ENCODE results near the gene GKAP1. TPM values are rescaled to one million over a fixed set of nuclear protein-coding genes. Genes with fewer than 3 reads are reported as not detected.
"Not testable (repeated sequence)": the region's sequence is repeated elsewhere in the genome, so short reads cannot be mapped to it uniquely, and the experiment has no call there.

The GKAP1 gene
- 22.0 and 22.9 TPM in 2 replicates for total RNA-seq
- long read RNA-seq, partial matches to known transcripts = 1 of 2 reads
- long read RNA-seq, other reads (novel, unspliced or antisense) = 0 of 2 reads

DNA sequence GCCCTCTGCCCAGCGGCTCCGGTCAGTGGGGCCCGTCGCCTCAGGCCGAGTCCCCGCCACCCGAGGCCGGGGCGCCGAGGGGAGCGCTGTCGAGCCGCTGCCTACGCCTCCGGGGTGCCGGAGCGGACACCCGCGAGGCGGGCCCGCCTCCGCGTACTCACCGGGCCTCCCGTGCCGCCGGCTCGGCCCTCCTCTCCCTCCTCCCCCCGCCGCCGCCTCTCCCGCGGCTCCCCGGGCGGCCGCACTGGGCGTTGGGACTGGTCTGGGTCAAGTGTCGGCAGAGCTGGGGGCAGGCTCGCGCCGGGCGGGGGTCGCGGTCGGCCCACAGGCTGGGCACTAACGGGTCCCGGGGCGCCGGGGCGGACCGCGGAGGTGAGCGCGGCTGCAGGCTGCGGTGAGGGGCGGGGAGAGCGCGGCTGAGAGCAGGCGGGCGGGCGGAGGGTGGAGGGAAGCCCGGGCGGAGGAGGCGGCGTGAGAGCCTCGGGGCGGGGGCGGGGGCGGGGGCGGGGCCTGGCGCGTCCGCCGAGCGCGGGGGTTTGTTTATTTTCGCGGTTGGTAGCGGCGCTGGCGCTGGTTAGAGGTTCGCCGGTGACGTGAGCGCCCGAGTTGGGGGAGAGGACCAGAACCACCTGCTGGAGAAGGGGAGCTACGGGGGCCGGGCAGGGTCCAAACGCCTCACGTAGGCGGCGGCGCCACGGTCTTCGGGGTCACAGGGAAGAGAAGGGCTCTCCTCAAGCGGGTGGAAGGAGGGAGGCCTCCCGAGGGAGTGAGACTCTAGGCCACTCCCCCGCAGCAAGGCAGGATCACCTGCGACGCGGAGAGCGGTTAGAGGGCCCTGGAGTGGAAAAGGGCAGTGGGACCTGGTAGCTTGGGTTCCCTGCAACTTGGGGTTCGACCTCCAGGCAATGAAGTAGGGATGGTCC, at the start of gene GKAP1:
Gene GKAP1, minus strand, starts transcription at position 414 of the 923 bp plus-strand sequence. CDS start 11,252 bp downstream, outside the sequence.
- not testable (repeated sequence) for H3K27me3 Mint-ChIP-seq; H3K36me3 Mint-ChIP-seq (ENCODE audit: insufficient read depth); H3K9me3 Mint-ChIP-seq (ENCODE audit: low read depth)
- Mint-ChIP-seq H3K27ac (peak within 1 kb of the TSS; percentile 77), H3K4me3 (ENCODE audit: low read depth) (peak within 1 kb of the TSS; percentile 76), H3K4me1 (ENCODE audit: low read depth) (peaks cover 15% of the 10 kb centered on the region)
- TF ChIP-seq, protein P1, sequence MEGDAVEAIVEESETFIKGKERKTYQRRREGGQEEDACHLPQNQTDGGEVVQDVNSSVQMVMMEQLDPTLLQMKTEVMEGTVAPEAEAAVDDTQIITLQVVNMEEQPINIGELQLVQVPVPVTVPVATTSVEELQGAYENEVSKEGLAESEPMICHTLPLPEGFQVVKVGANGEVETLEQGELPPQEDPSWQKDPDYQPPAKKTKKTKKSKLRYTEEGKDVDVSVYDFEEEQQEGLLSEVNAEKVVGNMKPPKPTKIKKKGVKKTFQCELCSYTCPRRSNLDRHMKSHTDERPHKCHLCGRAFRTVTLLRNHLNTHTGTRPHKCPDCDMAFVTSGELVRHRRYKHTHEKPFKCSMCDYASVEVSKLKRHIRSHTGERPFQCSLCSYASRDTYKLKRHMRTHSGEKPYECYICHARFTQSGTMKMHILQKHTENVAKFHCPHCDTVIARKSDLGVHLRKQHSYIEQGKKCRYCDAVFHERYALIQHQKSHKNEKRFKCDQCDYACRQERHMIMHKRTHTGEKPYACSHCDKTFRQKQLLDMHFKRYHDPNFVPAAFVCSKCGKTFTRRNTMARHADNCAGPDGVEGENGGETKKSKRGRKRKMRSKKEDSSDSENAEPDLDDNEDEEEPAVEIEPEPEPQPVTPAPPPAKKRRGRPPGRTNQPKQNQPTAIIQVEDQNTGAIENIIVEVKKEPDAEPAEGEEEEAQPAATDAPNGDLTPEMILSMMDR (IDR thresholded peaks at IDR 0.05; ENCODE audit: unreplicated experiment) = peak; percentile 34
- peak; percentile 55 for DNase-seq (ENCODE audit: low spot score, unreplicated experiment)

DNA sequence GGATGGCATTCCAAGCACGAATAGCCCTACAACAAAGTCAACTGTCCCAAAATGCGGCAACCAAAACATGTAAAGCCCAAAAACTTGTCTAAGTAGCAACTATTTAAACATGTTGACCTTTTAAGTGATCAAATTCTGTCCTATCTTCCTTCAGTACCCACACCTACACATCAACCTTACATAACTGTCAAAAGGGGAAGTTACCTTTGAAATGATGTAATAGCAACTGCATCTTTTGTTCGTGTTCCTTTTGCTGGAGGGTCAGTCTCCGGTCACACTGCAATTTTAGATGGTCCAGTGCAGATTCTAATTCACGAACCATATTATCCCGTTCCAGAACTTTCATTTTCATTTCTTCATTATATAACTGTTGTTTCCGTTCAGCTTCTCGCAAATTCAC, 32.3 kb upstream of the GKAP1 start:
- H3K27ac Mint-ChIP-seq; H3K4me3 Mint-ChIP-seq (ENCODE audit: low read depth); H3K27me3 Mint-ChIP-seq; H3K9me3 Mint-ChIP-seq (ENCODE audit: low read depth); H3K4me1 Mint-ChIP-seq (ENCODE audit: low read depth); DNase-seq (ENCODE audit: low spot score, unreplicated experiment): not testable (repeated sequence)
- H3K36me3 Mint-ChIP-seq (ENCODE audit: insufficient read depth) = peaks cover 17% of the 10 kb centered on the region

DNA sequence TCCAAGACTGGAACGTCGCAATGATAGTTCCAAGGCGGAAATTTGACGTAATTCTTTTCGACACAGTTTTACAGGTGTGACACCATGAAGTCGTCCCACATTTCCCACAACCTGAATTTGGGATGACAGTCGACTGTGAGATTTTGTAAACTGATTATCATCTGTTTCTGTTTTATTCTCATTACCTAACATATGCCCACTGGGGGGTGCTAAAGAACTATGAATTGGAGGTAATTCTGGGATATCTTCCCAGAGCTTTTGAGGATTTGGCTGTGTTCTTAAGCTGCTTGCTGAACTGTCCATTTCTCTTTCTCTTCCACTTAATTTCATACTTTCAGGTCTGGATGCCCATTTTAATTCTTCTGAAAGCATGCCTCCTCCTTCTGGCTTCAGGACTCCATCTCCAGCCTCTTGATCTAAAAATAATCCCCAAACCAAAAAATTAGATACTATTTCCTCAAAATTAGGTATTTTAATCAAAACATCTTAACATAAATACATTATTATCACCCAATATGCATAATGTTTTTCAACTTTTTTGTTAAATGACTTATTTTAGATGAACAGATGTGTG, 19.6 kb upstream of the GKAP1 start:
- not testable (repeated sequence) for H3K27me3 Mint-ChIP-seq; H3K4me1 Mint-ChIP-seq (ENCODE audit: low read depth); H3K36me3 Mint-ChIP-seq (ENCODE audit: insufficient read depth); DNase-seq (ENCODE audit: low spot score, unreplicated experiment); H3K4me3 Mint-ChIP-seq (ENCODE audit: low read depth); H3K27ac Mint-ChIP-seq; H3K9me3 Mint-ChIP-seq (ENCODE audit: low read depth)

DNA sequence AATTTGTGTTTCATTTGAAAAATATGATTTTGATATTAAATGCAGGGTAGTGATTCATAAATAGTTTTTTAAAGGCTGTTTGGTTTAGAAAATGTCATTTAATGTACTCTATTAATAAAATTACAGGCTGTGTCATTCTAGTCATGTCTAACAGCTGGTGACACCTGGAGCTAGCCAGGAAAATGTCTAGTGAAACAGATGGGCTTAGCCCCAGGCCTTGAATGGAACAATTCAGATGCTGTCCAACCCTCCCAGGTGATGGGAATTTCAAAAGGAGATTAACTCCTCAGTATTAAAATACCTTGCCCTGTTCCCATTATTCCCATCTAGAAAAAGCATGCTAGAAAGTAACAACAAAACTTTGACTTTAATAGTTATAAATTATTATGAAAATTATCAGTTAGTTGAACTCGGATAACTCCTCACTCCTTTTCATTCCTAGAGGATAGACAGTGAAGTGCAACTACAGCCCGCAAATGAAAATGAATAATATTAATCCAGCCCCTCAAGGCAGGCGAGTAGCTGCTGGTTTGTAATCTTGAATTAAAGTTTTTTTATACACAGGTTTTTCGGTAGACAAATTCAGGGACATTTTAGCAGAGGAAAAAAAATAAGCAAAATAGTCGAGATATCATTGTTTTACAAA, 13.0 kb upstream of the GKAP1 start:
- H3K27ac Mint-ChIP-seq; H3K4me1 Mint-ChIP-seq (ENCODE audit: low read depth); H3K36me3 Mint-ChIP-seq (ENCODE audit: insufficient read depth); H3K9me3 Mint-ChIP-seq (ENCODE audit: low read depth); H3K4me3 Mint-ChIP-seq (ENCODE audit: low read depth); DNase-seq (ENCODE audit: low spot score, unreplicated experiment); H3K27me3 Mint-ChIP-seq: not testable (repeated sequence)
- TF ChIP-seq, protein P1 (IDR thresholded peaks at IDR 0.05; ENCODE audit: unreplicated experiment) = peak; percentile 18

DNA sequence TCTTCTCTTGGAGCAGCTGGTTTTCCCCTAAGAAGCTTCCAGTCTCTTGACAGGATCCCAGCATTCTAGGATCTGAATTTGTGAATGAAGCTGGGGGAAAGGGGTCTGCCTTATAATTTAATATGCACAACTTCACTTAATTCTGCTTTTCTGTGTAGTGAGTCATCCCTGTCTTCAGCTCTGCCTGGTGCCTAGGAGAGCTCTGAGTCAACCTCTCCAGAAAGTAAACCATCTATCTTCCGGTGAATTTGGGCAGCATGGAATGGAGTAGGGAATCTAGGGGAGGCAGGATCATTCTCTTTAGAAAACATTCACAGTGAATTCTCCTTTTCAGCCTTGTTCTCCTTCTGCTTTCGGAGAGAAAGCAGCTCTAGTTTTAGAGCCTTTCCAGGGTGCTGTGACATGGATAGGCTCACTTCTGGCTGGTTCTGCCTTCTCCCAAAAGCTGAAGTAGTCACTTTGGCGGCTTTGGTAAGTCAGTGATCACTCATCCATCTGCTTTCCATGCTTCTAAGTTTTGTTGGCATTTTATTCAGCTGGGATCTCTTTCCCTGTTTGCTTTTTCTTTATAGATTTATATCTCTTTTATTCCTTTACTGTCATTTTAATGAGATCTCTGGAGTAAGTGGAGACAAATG, 7.5 kb upstream of the GKAP1 start:
- not testable (repeated sequence) for H3K27ac Mint-ChIP-seq; H3K36me3 Mint-ChIP-seq (ENCODE audit: insufficient read depth); DNase-seq (ENCODE audit: low spot score, unreplicated experiment); H3K9me3 Mint-ChIP-seq (ENCODE audit: low read depth); H3K4me3 Mint-ChIP-seq (ENCODE audit: low read depth); H3K4me1 Mint-ChIP-seq (ENCODE audit: low read depth); H3K27me3 Mint-ChIP-seq

DNA sequence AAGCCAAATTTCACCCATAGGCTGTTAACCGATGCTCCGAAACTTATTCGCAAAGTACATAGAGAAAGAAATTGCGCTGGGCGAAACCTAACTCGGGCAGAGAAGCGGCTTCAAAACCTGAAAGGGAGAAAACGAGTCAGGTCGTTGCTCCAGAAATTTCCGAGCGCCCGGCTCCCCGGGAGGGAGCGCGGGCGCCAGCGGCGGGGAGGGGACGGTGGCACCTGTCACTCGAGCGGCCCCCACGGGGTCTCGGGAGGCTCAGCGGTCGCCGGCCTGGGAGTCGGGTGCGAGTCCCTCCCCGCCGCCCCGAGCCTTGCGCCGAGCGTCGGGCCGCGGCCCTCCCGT, 586 bp downstream of the GKAP1 start:
- peaks cover 16% of the 10 kb centered on the region for H3K4me1 Mint-ChIP-seq (ENCODE audit: low read depth)
- H3K4me3 Mint-ChIP-seq (ENCODE audit: low read depth) = peak overlapping the region; percentile 76
- not testable (repeated sequence) for H3K27me3 Mint-ChIP-seq; DNase-seq (ENCODE audit: low spot score, unreplicated experiment); H3K9me3 Mint-ChIP-seq (ENCODE audit: low read depth); H3K36me3 Mint-ChIP-seq (ENCODE audit: insufficient read depth)
- peak overlapping the region; percentile 77 for H3K27ac Mint-ChIP-seq

DNA sequence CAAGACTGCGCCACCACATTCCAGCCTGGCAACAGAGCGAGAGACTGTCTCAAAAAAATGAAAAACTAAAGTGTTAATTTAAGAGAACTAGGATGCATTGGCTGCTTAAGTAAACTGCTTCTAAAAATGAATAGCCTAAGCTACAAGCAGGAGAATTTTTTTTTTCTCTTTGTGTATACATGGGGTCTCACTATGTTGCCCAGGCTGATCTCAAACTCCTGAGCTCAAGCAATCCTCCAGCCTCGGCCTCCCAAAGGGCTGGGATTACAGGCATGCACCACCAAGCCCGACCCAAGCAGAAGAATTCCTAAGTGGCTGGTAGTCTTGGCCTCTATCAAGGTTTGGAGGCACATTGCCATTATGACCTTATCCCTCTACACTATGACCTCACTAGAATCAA, 2.4 kb downstream of the GKAP1 start:
- H3K9me3 Mint-ChIP-seq (ENCODE audit: low read depth); DNase-seq (ENCODE audit: low spot score, unreplicated experiment); H3K27ac Mint-ChIP-seq; H3K36me3 Mint-ChIP-seq (ENCODE audit: insufficient read depth); H3K27me3 Mint-ChIP-seq: not testable (repeated sequence)
- Mint-ChIP-seq H3K4me3 (ENCODE audit: low read depth) (peak overlapping the region; percentile 25), H3K4me1 (ENCODE audit: low read depth) (peaks cover 16% of the 10 kb centered on the region)

DNA sequence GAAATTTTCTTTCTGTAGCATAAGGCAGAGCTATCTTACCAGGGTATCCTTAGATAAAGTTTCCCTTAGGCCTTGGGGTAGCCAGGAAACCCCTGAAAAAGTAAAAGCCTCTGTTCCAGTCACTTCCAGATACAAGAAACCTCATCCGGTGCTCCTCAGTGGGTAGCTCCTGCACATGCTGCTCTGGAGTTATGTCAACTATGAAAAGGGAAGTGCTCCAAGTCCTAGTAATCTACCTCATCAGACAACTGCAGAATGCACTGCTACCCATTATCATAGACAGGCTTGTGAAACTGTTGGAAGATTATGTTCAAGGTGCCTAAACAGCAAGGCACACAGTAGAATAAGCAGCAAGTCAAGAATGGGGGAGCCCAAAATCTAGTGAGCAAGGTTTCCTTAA, 8.4 kb downstream of the GKAP1 start:
- H3K36me3 Mint-ChIP-seq (ENCODE audit: insufficient read depth) = peaks cover 19% of the 10 kb centered on the region
- H3K27ac Mint-ChIP-seq; H3K9me3 Mint-ChIP-seq (ENCODE audit: low read depth): not testable (repeated sequence)

DNA sequence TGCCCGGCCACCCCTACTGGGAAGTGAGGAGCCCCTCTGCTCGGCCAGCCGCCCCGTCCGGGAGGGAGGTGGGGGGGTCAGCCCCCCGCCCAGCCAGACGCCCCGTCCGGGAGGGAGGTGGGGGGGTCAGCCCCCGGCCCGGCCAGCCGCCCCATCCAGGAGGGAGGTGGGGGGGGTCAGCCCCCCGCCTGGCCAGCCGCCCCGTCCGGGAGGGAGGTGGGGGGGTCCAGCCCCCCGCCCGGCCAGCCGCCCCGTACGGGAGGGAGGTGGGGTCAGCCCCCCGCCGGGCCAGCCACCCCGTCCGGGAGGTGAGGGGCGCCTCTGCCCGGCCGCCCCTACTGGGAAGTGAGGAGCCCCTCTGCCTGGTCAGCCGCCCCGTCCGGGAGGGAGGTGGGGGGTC, 13.1 kb downstream of the GKAP1 start:
- peaks cover 23% of the 10 kb centered on the region for H3K36me3 Mint-ChIP-seq (ENCODE audit: insufficient read depth)
- H3K4me1 Mint-ChIP-seq (ENCODE audit: low read depth); H3K27ac Mint-ChIP-seq; H3K27me3 Mint-ChIP-seq; DNase-seq (ENCODE audit: low spot score, unreplicated experiment); H3K9me3 Mint-ChIP-seq (ENCODE audit: low read depth); H3K4me3 Mint-ChIP-seq (ENCODE audit: low read depth): not testable (repeated sequence)

More for the DNA sequence above, 8.4 kb downstream of the GKAP1 start:
- H3K27me3 Mint-ChIP-seq; DNase-seq (ENCODE audit: low spot score, unreplicated experiment); H3K4me1 Mint-ChIP-seq (ENCODE audit: low read depth); H3K4me3 Mint-ChIP-seq (ENCODE audit: low read depth): not testable (repeated sequence)

DNA sequence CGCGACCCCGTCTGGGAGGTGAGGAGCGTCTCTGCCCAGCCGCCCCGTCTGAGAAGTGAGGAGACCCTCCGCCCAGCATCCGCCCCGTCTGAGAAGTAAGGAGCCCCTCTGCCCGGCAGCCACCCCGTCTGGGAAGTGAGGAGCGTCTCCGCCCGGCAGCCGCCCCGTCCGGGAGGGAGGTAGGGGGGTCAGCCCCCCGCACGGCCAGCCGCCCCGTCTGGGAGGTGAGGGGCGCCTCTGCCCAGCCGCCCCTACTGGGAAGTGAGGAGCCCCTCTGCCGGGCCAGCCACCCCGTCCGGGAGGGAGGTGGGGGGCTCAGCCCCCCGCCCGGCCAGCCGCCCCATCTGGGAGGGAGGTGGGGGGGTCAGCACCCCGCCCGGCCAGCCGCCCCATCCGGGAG, 13.6 kb downstream of the GKAP1 start:
- not testable (repeated sequence) for H3K9me3 Mint-ChIP-seq (ENCODE audit: low read depth); DNase-seq (ENCODE audit: low spot score, unreplicated experiment); H3K27ac Mint-ChIP-seq; H3K27me3 Mint-ChIP-seq; H3K4me1 Mint-ChIP-seq (ENCODE audit: low read depth); H3K4me3 Mint-ChIP-seq (ENCODE audit: low read depth)
- peaks cover 24% of the 10 kb centered on the region for H3K36me3 Mint-ChIP-seq (ENCODE audit: insufficient read depth)
